SH-SY5Y (cell line): Measurements from ENCODE around the gene RASAL2.

Source experiments
- GATA2 ChIP-seq: IDR thresholded peaks from 2 replicates; pipeline ENCODE4 v1.6.1; 2011; ENCODE audit warnings: mild to moderate bottlenecking, low read depth, low read length
- GATA3 ChIP-seq: IDR thresholded peaks from 2 replicates; pipeline ENCODE4 v1.6.1; 2011; ENCODE audit warnings: low read depth, mild to moderate bottlenecking, low read length, moderate library complexity

- TF ChIP-seq GATA2 (no peak), GATA3 (no peak)
These were observed 395.5 kb downstream of the RASAL2 start for GRCh38 chr1:178489399-178489798.
